GM10248 (cell line): ENCODE data around the gene WDR93.

Experiments
- CTCF ChIA-PET: fragments of 300-600 bp; sonication (Branson Sonifier 250); formaldehyde crosslinking; extraction: SDS; loops from one replicate; lab custom pipeline; 2021; ENCODE audit warnings: antibody characterized with exemption; lab: Yijun Ruan, JAX
- POLR2A ChIA-PET: fragments of 350-650 bp; sonication (Branson Sonifier 250); formaldehyde crosslinking; extraction: SDS; loops from one replicate; lab custom pipeline; 2020; ENCODE audit warnings: antibody characterized with exemption; lab: Yijun Ruan, JAX
- DNase-seq: peaks from one replicate; pipeline ENCODE4 v3.0.0; 2012; ENCODE audit errors: extremely low spot score
- CTCF ChIP-seq: IDR thresholded peaks from 2 replicates; pipeline ENCODE4 v1.5.1; 2012; ENCODE audit warnings: mild to moderate bottlenecking, low read depth; ENCODE audit errors: extremely low read depth, missing control alignments, control extremely low read depth

Gene WDR93

DNA sequence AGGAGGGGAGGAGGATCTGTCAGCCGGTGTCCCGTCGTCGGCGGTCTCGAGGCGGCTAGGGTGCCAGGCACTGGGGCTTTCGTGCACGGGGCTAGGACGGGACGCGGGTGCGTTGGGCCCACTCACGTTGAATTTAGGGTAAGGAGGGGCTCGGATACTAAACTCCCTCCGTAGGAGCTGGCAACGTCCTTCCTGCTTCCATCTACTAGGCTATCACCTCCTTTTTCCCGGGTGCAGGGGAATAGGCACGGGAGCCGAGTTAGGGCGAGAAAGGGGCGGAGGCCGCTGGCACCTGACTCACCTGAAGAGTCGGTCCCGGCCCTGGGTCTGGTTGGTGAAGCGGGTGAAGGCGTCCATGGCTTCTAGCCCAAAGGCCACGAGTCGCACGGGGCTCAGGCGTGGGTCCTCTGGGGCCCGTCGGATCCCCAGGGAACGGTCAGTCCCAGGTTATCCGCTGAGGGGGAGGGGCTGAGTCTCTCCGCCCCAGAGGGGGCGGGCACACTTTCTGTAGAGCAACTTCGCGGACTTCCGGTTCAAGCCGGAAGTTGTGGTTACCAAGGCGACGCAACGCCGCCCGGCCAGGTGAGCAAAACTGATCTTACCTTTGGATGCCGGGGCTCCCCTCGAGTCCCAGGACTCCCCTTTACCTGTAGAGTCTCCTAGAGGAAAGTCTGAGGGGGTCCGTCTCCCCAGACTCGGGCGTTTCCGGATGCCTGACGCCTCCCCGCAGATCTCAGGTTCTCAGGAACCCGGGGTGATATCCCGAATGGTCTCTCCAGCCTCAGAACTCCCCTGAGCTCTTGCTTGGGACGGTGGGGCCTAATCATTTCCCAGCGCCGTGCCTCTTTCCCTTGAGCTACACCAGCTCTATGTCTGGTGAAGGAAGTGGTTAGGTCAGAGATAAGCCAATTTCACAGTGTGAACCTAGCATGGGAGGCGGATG is at the start of gene WDR93, which contains the start of gene PEX11A:
TSS of gene WDR93 (plus strand) at position 536 of the 943 bp plus-strand sequence. CDS start 10,936 bp downstream, outside the sequence.
TSS of gene PEX11A (minus strand) at position 479 of the 943 bp plus-strand sequence. CDS start at position 357, 122 bp downstream.
- no peak for TF ChIP-seq CTCF
- CTCF ChIA-PET, result no interaction called here
- POLR2A ChIA-PET, result no interaction called here
- DNase-seq, result peak; percentile 92

- ChIA-PET POLR2A (no interaction called here), CTCF (interaction anchor here (0.7 to 1.2 kb wide), 2 partner anchors 31 to 99 kb away, joined by 3 to 4 read pairs; no protein-coding TSS in a partner anchor)
- no peak for DNase-seq
- TF ChIP-seq CTCF, result no peak
Measured at GRCh38 chr15:89641053-89641452, 49.6 kb upstream of the WDR93 start.

DNA sequence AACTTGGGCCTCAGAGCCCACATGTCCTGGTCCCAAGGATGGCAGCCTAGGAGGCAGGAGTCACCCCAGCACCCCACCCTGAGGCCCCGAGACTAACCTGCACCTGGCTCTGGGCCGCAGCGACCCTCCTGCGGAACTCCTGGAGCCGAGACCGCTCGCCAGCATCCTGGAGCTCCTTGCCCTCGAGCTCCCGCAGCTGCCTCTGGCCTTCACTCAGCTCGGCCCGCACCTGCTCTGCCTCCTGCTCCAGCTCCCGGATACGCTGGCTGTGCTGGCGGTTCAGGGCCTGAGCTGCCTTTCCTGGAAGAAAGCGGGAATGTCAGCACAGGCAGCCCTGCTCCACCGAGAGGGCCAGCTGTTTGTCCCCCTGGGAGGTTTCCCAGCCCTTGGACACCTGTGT is 48.5 kb upstream of the WDR93 start:
- no peak for DNase-seq
- TF ChIP-seq CTCF, result no peak
- POLR2A ChIA-PET, result no interaction called here
- CTCF ChIA-PET, result interaction anchor here (1.2 kb wide), 1 partner anchor 30 kb away, joined by 4 read pairs; no protein-coding TSS in a partner anchor

GRCh38 chr15:89645680-89646079 is 44.9 kb upstream of the WDR93 start:
- no peak for DNase-seq
- ChIA-PET POLR2A (no interaction called here), CTCF (interaction anchor here (1.0 to 5.1 kb wide), 11 partner anchors 13 to 229 kb away, joined by 3 to 36 read pairs (median 6); no protein-coding TSS in a partner anchor)
- TF ChIP-seq CTCF, result no peak

DNA sequence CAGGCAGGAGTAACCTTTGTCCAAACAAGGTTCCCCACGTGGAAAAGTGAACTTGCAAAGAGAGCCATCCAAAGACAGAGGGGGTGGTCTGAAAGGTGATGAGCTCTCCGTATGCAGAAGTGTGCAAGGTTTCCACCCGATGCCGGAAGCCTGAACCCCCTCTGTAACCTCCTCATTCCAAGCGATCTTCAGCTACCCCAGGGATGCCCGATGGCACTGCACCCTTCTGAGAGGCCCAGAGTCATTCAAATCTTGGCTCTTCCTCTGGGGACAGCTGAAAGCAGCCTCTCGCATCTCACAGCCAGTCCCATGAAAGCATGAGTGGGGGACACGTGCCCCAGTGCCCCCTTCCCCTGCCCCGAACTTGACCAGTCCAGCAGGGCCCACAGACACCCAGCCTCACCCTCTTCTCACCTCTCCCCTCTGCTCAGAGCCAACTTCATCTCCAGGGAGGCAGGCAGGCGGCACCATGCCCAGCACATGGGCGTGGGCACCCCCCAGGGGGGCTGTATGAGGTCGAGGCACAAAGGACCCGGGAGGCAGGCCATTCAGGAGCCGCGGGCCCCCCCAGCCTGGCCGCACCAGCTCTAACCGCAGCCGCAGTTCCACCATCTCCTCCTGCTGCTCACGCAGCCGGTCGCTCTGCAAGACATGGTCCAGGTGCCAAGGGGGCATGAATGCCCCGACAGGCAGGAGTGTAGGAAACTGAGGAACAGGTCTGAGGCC is 44.0 kb upstream of the WDR93 start:
- DNase-seq, result no peak
- CTCF ChIA-PET, result interaction anchor here (0.6 to 5.1 kb wide), 15 partner anchors 12 to 287 kb away, joined by 3 to 36 read pairs (median 5); no protein-coding TSS in a partner anchor
- TF ChIP-seq CTCF, result no peak
- POLR2A ChIA-PET, result no interaction called here
